ENCODE measurements around the gene CINP. TPM values are rescaled to one million over a fixed set of nuclear protein-coding genes. Genes with fewer than 3 reads are reported as not detected.

Gene CINP
- total and polyA plus RNA-seq, 9 of the 15 experiments (the other 6 are each of a cell fraction or from before 2014, with no cell fraction given), result 36.3 to 63.2 (median 43.7) TPM

- TF ChIP-seq CTBP1 (IDR thresholded peaks at IDR 0.05; ENCODE audit: borderline replicate concordance) (peak; percentile 57; the same call in 1 of the 2 replicates), ZNF696 (CRISPR knock-in tag; conservative IDR thresholded peaks at IDR 0.05) (no peak), JUND (IDR thresholded peaks at IDR 0.05; ENCODE audit: borderline replicate concordance, low read depth, low read length) (peak; percentile 38; the same call in 1 of the 2 replicates), JUND (tag; IDR thresholded peaks at IDR 0.05; ENCODE audit: borderline replicate concordance, low read depth, low read length) (peak; percentile 54; the same call in 2 of the 3 replicates), PHB (CRISPR knock-in tag; IDR thresholded peaks at IDR 0.05) (no peak), POLR3A (IDR thresholded peaks at IDR 0.05; ENCODE audit: borderline replicate concordance, extremely low read depth, insufficient read depth, insufficient read length) (no peak), CREM (IDR thresholded peaks at IDR 0.05; ENCODE audit: low read depth) (peak; percentile 98), FOSL1 (tag; conservative IDR thresholded peaks at IDR 0.05) (0 out of 2 replicates have a peak, but pooled peaks have one; percentile 13), KDM5B (IDR thresholded peaks at IDR 0.05; ENCODE audit: insufficient replicate concordance, low read depth, low read length) (no peak), HMGN3 (IDR thresholded peaks at IDR 0.05; ENCODE audit: borderline replicate concordance, extremely low read depth, insufficient read length, low read depth, low read length) (peak; percentile 56), RBFOX2 (IDR thresholded peaks at IDR 0.05; ENCODE audit: low read depth, low read length) (peak; percentile 73), KDM4B (IDR thresholded peaks at IDR 0.05; ENCODE audit: borderline replicate concordance in 2 of 2, low read depth in 1 of 2) (0 out of 4 replicates have a peak, but pooled peaks of 1 of the 2 experiments have one; percentile 21), PTBP1 (IDR thresholded peaks at IDR 0.05; ENCODE audit: low read depth, low read length) (no peak), ATF3 (IDR thresholded peaks at IDR 0.05) (peak; percentile 95), ATF3 (CRISPR knock-in tag; conservative IDR thresholded peaks at IDR 0.05) (peak; percentile 68; the same call in 1 of the 2 replicates), GABPB1 (CRISPR knock-in tag; IDR thresholded peaks at IDR 0.05) (peak; percentile 29; the same call in 1 of the 2 replicates), KAT8 (IDR thresholded peaks at IDR 0.05; ENCODE audit: low read depth) (no peak), TOE1 (IDR thresholded peaks at IDR 0.05; ENCODE audit: borderline replicate concordance) (peak; percentile 69; the same call in 1 of the 2 replicates), TOE1 (CRISPR knock-in tag; IDR thresholded peaks at IDR 0.05; ENCODE audit: borderline replicate concordance, low read depth) (no peak), ARID4B (CRISPR knock-in tag; IDR thresholded peaks at IDR 0.05) (peak; percentile 43; the same call in 1 of the 2 replicates)
- TF ChIP-seq, protein P1, sequence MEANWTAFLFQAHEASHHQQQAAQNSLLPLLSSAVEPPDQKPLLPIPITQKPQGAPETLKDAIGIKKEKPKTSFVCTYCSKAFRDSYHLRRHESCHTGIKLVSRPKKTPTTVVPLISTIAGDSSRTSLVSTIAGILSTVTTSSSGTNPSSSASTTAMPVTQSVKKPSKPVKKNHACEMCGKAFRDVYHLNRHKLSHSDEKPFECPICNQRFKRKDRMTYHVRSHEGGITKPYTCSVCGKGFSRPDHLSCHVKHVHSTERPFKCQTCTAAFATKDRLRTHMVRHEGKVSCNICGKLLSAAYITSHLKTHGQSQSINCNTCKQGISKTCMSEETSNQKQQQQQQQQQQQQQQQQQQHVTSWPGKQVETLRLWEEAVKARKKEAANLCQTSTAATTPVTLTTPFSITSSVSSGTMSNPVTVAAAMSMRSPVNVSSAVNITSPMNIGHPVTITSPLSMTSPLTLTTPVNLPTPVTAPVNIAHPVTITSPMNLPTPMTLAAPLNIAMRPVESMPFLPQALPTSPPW (CRISPR knock-in tag; IDR thresholded peaks at IDR 0.05), result peak; percentile 88
Measured at GRCh38 chr14:102319351-102320032, 43.2 kb downstream of the CINP start, which contains the start of gene ZNF839 (continued).
